Measurements from ENCODE around the gene PRPF31. TPM values are rescaled to one million over a fixed set of nuclear protein-coding genes. Genes with fewer than 3 reads are reported as not detected.

PRPF31 gene
- total RNA-seq, 4 donors from 2014 or later = 24.7 to 50.5 (median 34.9) TPM

- H3K4me1 ChIP-seq = peaks cover 16 to 28% (median 21%) of the 10 kb centered on the region in 4 donors
- TF ChIP-seq, protein P1, sequence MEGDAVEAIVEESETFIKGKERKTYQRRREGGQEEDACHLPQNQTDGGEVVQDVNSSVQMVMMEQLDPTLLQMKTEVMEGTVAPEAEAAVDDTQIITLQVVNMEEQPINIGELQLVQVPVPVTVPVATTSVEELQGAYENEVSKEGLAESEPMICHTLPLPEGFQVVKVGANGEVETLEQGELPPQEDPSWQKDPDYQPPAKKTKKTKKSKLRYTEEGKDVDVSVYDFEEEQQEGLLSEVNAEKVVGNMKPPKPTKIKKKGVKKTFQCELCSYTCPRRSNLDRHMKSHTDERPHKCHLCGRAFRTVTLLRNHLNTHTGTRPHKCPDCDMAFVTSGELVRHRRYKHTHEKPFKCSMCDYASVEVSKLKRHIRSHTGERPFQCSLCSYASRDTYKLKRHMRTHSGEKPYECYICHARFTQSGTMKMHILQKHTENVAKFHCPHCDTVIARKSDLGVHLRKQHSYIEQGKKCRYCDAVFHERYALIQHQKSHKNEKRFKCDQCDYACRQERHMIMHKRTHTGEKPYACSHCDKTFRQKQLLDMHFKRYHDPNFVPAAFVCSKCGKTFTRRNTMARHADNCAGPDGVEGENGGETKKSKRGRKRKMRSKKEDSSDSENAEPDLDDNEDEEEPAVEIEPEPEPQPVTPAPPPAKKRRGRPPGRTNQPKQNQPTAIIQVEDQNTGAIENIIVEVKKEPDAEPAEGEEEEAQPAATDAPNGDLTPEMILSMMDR (IDR thresholded peaks at IDR 0.05) = no peak
- TF ChIP-seq POLR2AphosphoS5 (IDR thresholded peaks at IDR 0.05) = no peak
- intact Hi-C loops (cut with DNase I; ENCODE audit: low total_unique reads) = no loop called here
- in situ Hi-C loops (cut with MboI; ENCODE audit: low pct_ligation_motif_present in 1 of 4, low pct_unique_long_range_greater_than_20kb in 1 of 4, low sequenced_read_pairs in 3 of 4) = no loop called here
- peak overlapping the region; percentile 85 to 95 (median 94) for H3K27ac ChIP-seq
- peaks cover 0 to 12% (median 5%) of the 10 kb centered on the region in 4 donors for H3K36me3 ChIP-seq
- no peaks in the 10 kb centered on the region for H3K9me3 ChIP-seq
- 26 to 27% methylated on average over 18 to 27 of the region's 28 CpGs for WGBS, 2 donors (ENCODE audit: low coverage in 1 of 2)
- H3K27me3 ChIP-seq = no peaks in the 10 kb centered on the region
- H3K4me3 ChIP-seq = peak overlapping the region; percentile 64 to 99 (median 72)
- DNase-seq = peak; percentile 46
These were observed 1.0 kb upstream of the PRPF31 start for GRCh38 chr19:54114340-54115108.

DNA sequence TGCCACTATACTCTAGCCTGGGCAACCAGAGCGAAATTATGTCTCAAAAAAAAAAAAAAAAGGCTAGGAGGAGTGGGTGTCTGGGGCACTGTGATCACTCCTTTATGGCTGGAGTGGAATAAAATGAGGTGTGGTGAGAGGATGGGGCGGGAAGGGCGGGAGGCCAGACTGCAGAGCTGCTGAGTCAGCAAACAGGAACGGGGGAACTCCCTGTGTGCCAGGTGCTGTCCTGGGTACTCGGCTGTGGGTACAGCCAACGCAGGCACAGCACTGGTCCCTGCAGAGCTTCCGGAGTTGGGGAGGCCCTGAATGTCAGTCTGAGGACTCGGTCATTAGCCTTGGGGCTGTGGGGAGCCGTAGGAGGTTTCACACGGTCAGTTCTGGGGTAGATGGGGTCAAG, 5.7 kb downstream of the PRPF31 start:
- Histone ChIP-seq H3K9me3 (no peaks in the 10 kb centered on the region), H3K27me3 (no peaks in the 10 kb centered on the region), H3K36me3 (peaks cover 0 to 57% (median 13%) of the 10 kb centered on the region in 4 donors), H3K4me3 (no peak overlapping the region), H3K4me1 (peaks cover 5 to 9% (median 7%) of the 10 kb centered on the region in 4 donors), H3K27ac (no peak overlapping the region)
- in situ Hi-C loops (cut with MboI; ENCODE audit: low pct_ligation_motif_present in 1 of 4, low pct_unique_long_range_greater_than_20kb in 1 of 4, low sequenced_read_pairs in 3 of 4) = no loop called here
- peak; percentile 54 for DNase-seq
- intact Hi-C loops (cut with DNase I; ENCODE audit: low total_unique reads) = loop anchor here (5.0 kb wide), 1 partner anchor 1151 kb away; no protein-coding TSS in a partner anchor
- TF ChIP-seq EP300 (IDR thresholded peaks at IDR 0.05; ENCODE audit: low read depth) (no peak), POLR2AphosphoS5 (IDR thresholded peaks at IDR 0.05) (no peak), POLR2A (IDR thresholded peaks at IDR 0.05) (no peak)
- TF ChIP-seq, protein P1 (IDR thresholded peaks at IDR 0.05) = no peak
- 42 to 61% methylated on average over 2 to 10 of the region's 10 CpGs for WGBS, 2 donors (ENCODE audit: low coverage in 1 of 2)

DNA sequence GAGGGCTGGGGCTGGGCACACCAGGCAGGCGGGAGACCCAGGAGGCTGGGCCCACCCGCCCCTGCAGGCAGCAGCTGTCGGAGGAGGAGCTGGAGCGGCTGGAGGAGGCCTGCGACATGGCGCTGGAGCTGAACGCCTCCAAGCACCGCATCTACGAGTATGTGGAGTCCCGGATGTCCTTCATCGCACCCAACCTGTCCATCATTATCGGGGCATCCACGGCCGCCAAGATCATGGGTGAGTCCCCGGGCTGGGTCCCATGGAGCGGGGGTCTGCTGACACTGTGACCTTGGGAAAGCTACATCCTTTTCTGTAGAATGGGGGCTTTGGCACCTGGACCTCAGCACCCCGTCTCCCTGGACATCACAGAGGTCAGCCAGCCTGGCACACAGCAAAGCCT, 8.1 kb downstream of the PRPF31 start:
- no peak for DNase-seq
- 92% methylated on average over 17 of the region's 17 CpGs; no CpG with 5 or more reads in 1 of the 2 donors for WGBS, 2 donors (ENCODE audit: low coverage in 1 of 2)
- Histone ChIP-seq H3K27me3 (no peaks in the 10 kb centered on the region), H3K27ac (no peak overlapping the region), H3K36me3 (peaks cover 0 to 75% (median 12%) of the 10 kb centered on the region in 4 donors), H3K4me1 (no peaks in the 10 kb centered on the region), H3K4me3 (no peak overlapping the region), H3K9me3 (no peaks in the 10 kb centered on the region)
- intact Hi-C loops (cut with DNase I; ENCODE audit: low total_unique reads) (loop anchor here (5.0 kb wide), 1 partner anchor 1149 kb away; no protein-coding TSS in a partner anchor), in situ Hi-C loops (cut with MboI; ENCODE audit: low pct_ligation_motif_present in 1 of 4, low pct_unique_long_range_greater_than_20kb in 1 of 4, low sequenced_read_pairs in 3 of 4) (no loop called here)
- TF ChIP-seq POLR2A (IDR thresholded peaks at IDR 0.05) (no peak), EP300 (IDR thresholded peaks at IDR 0.05; ENCODE audit: low read depth) (no peak), POLR2AphosphoS5 (IDR thresholded peaks at IDR 0.05) (no peak)
- TF ChIP-seq, protein P1 (IDR thresholded peaks at IDR 0.05) = no peak

GRCh38 chr19:54124393-54124792, 8.8 kb downstream of the PRPF31 start:
- H3K36me3 ChIP-seq = peaks cover 0 to 79% (median 14%) of the 10 kb centered on the region in 4 donors
- H3K9me3 ChIP-seq = no peaks in the 10 kb centered on the region
- H3K27me3 ChIP-seq = no peaks in the 10 kb centered on the region
- WGBS, 2 donors (ENCODE audit: low coverage in 1 of 2) = 93% methylated on average over 18 of the region's 19 CpGs; no CpG with 5 or more reads in 1 of the 2 donors
- in situ Hi-C loops (cut with MboI; ENCODE audit: low pct_ligation_motif_present in 1 of 4, low pct_unique_long_range_greater_than_20kb in 1 of 4, low sequenced_read_pairs in 3 of 4) = no loop called here
- DNase-seq = no peak
- intact Hi-C loops (cut with DNase I; ENCODE audit: low total_unique reads) = loop anchor here (5.0 kb wide), 1 partner anchor 1148 kb away; no protein-coding TSS in a partner anchor
- no peaks in the 10 kb centered on the region for H3K4me1 ChIP-seq
- no peak for TF ChIP-seq POLR2A (IDR thresholded peaks at IDR 0.05)
- no peak overlapping the region for H3K4me3 ChIP-seq
- no peak overlapping the region for H3K27ac ChIP-seq
